Mesendoderm (in vitro differentiated cells): ENCODE results near the gene RPS21. TPM values are rescaled to one million over a fixed set of nuclear protein-coding genes. Genes with fewer than 3 reads are reported as not detected.

Experiments
- DNase-seq: peaks from one replicate; pipeline ENCODE4 v3.0.0; 2013
- H2AK5ac ChIP-seq: 2 replicates; pipeline ENCODE4 v1.6.1; 2013; ENCODE audit warnings: low read length, inconsistent platforms
- H2BK120ac ChIP-seq: 2 replicates; pipeline ENCODE4 v1.6.1; 2013; ENCODE audit warnings: low read depth, mild to moderate bottlenecking, low read length, moderate library complexity, mixed read lengths
- H2BK15ac ChIP-seq: replicated peaks from 2 replicates; pipeline ENCODE4 v1.6.1; 2013; ENCODE audit warnings: low read depth, mild to moderate bottlenecking, moderate library complexity
- H2BK5ac ChIP-seq: 2 replicates; pipeline ENCODE4 v1.6.1; 2013; ENCODE audit warnings: low read length, inconsistent platforms
- H3K18ac ChIP-seq: 2 replicates; pipeline ENCODE4 v1.6.1; 2013; ENCODE audit warnings: mild to moderate bottlenecking, low read length, mixed read lengths
- H3K23ac ChIP-seq: one replicate; pipeline ENCODE4 v1.6.1; 2013; ENCODE audit warnings: low read length
- H3K27ac ChIP-seq: 2 replicates; pipeline ENCODE4 v1.5.1; 2013; ENCODE audit warnings: low read depth, mild to moderate bottlenecking, inconsistent platforms, low read length, moderate library complexity
- H3K27me3 ChIP-seq: 2 replicates; pipeline ENCODE4 v1.6.1; 2013; ENCODE audit warnings: low read length, control low read depth, mild to moderate bottlenecking, inconsistent platforms; ENCODE audit not compliant: insufficient read depth, poor library complexity
- H3K36me3 ChIP-seq: 2 replicates; pipeline ENCODE4 v1.6.1; 2013; ENCODE audit warnings: low read length, inconsistent platforms; ENCODE audit not compliant: control insufficient read depth, insufficient read depth
- H3K4ac ChIP-seq: one replicate; pipeline ENCODE4 v1.6.1; 2013; ENCODE audit warnings: low read depth, mild to moderate bottlenecking, low read length, moderate library complexity
- H3K4me1 ChIP-seq: 2 replicates; pipeline ENCODE4 v1.6.1; 2013; ENCODE audit warnings: low read depth, low read length, inconsistent platforms; ENCODE audit not compliant: control insufficient read depth
- H3K4me2 ChIP-seq: 2 replicates; pipeline ENCODE4 v1.6.1; 2013; ENCODE audit warnings: low read length
- H3K4me3 ChIP-seq: 2 replicates; pipeline ENCODE4 v1.5.1; 2013; ENCODE audit warnings: mild to moderate bottlenecking, low read length
- H3K56ac ChIP-seq: one replicate; pipeline ENCODE4 v1.6.1; 2013; ENCODE audit warnings: low read length
- H3K79me1 ChIP-seq: 2 replicates; pipeline ENCODE4 v1.6.1; 2013; ENCODE audit warnings: low read length, inconsistent platforms
- H3K79me2 ChIP-seq: 2 replicates; pipeline ENCODE4 v1.6.1; 2013; ENCODE audit warnings: mild to moderate bottlenecking, low read length; ENCODE audit not compliant: control insufficient read depth, insufficient read depth
- H3K9ac ChIP-seq: 2 replicates; pipeline ENCODE4 v1.6.1; 2013; ENCODE audit warnings: low read length, inconsistent platforms
- H4K5ac ChIP-seq: one replicate; pipeline ENCODE4 v1.6.1; 2013; ENCODE audit warnings: low read length
- H4K8ac ChIP-seq: one replicate; pipeline ENCODE4 v1.6.1; 2013; ENCODE audit warnings: low read depth, mild to moderate bottlenecking, control low read depth, low read length, moderate library complexity
- WGBS: extraction: QIAGEN DNeasy Blood & Tissue Kit; methylation state at CpG from one replicate; pipeline ENCODE4 v1.1.7; 2013; ENCODE audit warnings: low lambda C conversion rate, missing lambda C conversion rate; ENCODE audit not compliant: insufficient coverage; ENCODE audit errors: extremely low coverage; 5-methylcytosine and 5-hydroxymethylcytosine counted together
- polyA plus RNA-seq, 2 experiments: library from polyadenylated mRNA; stranded (reverse); fragments of 200-250 nt; gene quantifications; one replicate each; pipeline ENCODE4 v1.2.3, GENCODE V29; 2013

Gene RPS21
- polyA plus RNA-seq (2013, experiment 1 of 2): 3,271 TPM
- 3,207 TPM for polyA plus RNA-seq (2013, experiment 2 of 2)

GRCh38 chr20:62386383-62387218 lies at the start of gene RPS21:
Gene RPS21 (plus strand): TSS chr20:62387103. CDS start chr20:62387339, 236 bp downstream.
- DNase-seq: peak; percentile 94
- WGBS: no CpG with 5 or more reads among the region's 83 CpGs
- H3K4ac ChIP-seq: peak within 1 kb of the TSS; percentile 97
- peak within 1 kb of the TSS; percentile 89 for H3K23ac ChIP-seq
- H3K56ac ChIP-seq: peak within 1 kb of the TSS; percentile 100
- H3K27ac ChIP-seq: peak within 1 kb of the TSS; percentile 25
- H4K5ac ChIP-seq: no peak within 1 kb of the TSS
- H2AK5ac ChIP-seq: peak within 1 kb of the TSS; percentile 95
- peak within 1 kb of the TSS; percentile 63 for H3K18ac ChIP-seq
- peaks cover 8% of the 10 kb centered on the region for H3K36me3 ChIP-seq
- peaks cover 18% of the 10 kb centered on the region for H3K79me1 ChIP-seq
- peak within 1 kb of the TSS; percentile 40 for H4K8ac ChIP-seq
- H3K27me3 ChIP-seq: no peaks in the 10 kb centered on the region
- no peaks in the 10 kb centered on the region for H3K4me1 ChIP-seq
- peaks cover 27% of the 10 kb centered on the region for H3K79me2 ChIP-seq
- H2BK5ac ChIP-seq: peak within 1 kb of the TSS; percentile 93
- H2BK120ac ChIP-seq: no peak within 1 kb of the TSS
- H2BK15ac ChIP-seq: no peak within 1 kb of the TSS
- H3K4me3 ChIP-seq: peak within 1 kb of the TSS; percentile 99
- peak within 1 kb of the TSS; percentile 100 for H3K9ac ChIP-seq
- peak within 1 kb of the TSS; percentile 98 for H3K4me2 ChIP-seq

GRCh38 chr20:62337558-62338293 lies 49.2 kb upstream of the RPS21 start:
- WGBS: no CpG with 5 or more reads among the region's 34 CpGs

DNA sequence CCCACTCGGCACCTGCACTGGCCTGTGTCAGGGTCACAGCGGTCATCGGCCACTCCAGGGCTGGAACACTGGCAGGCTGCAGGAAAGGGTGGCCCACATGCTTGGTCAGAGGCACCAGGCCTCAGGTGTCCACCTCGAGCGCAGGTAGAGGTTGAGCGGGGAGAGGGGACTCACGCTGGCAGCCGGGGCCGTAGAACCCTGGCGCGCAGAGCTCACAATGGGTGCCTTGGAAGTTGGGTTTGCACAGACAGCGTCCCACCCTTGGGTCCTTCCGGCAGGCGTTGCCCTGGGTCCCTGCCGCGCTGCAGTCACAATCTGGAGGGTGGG lies 48.6 kb upstream of the RPS21 start:
- Histone ChIP-seq H3K4me2 (no peak overlapping the region), H3K79me2 (no peaks in the 10 kb centered on the region), H3K18ac (no peak overlapping the region), H4K8ac (no peak overlapping the region), H3K27me3 (no peaks in the 10 kb centered on the region), H2BK120ac (no peak overlapping the region), H3K36me3 (peaks cover 10% of the 10 kb centered on the region), H2BK15ac (no peak overlapping the region), H3K23ac (no peak overlapping the region), H3K27ac (no peak overlapping the region), H3K4me1 (no peaks in the 10 kb centered on the region), H4K5ac (no peak overlapping the region), H2BK5ac (no peak overlapping the region), H2AK5ac (no peak overlapping the region), H3K4ac (no peak overlapping the region), H3K56ac (no peak overlapping the region), H3K4me3 (no peak overlapping the region), H3K9ac (no peak overlapping the region), H3K79me1 (peaks cover 1% of the 10 kb centered on the region)
- no peak for DNase-seq
- no CpG with 5 or more reads among the region's 16 CpGs for WGBS

More at GRCh38 chr20:62337558-62338293, 49.2 kb upstream of the RPS21 start:
- peaks cover 10% of the 10 kb centered on the region for H3K36me3 ChIP-seq
- H3K79me2 ChIP-seq: no peaks in the 10 kb centered on the region
- no peak overlapping the region for H4K8ac ChIP-seq
- no peak overlapping the region for H3K27ac ChIP-seq
- peaks cover 1% of the 10 kb centered on the region for H3K79me1 ChIP-seq
- H3K18ac ChIP-seq: no peak overlapping the region
- H3K56ac ChIP-seq: no peak overlapping the region
- no peak overlapping the region for H3K4me2 ChIP-seq
- no peak overlapping the region for H4K5ac ChIP-seq
- no peak overlapping the region for H3K4ac ChIP-seq
- no peaks in the 10 kb centered on the region for H3K27me3 ChIP-seq
- no peak overlapping the region for H2BK120ac ChIP-seq
- H3K4me3 ChIP-seq: no peak overlapping the region
- no peak overlapping the region for H2BK15ac ChIP-seq
- H2AK5ac ChIP-seq: no peak overlapping the region
- no peaks in the 10 kb centered on the region for H3K4me1 ChIP-seq
- no peak overlapping the region for H3K23ac ChIP-seq
- H2BK5ac ChIP-seq: no peak overlapping the region
- no peak for DNase-seq
- no peak overlapping the region for H3K9ac ChIP-seq

DNA sequence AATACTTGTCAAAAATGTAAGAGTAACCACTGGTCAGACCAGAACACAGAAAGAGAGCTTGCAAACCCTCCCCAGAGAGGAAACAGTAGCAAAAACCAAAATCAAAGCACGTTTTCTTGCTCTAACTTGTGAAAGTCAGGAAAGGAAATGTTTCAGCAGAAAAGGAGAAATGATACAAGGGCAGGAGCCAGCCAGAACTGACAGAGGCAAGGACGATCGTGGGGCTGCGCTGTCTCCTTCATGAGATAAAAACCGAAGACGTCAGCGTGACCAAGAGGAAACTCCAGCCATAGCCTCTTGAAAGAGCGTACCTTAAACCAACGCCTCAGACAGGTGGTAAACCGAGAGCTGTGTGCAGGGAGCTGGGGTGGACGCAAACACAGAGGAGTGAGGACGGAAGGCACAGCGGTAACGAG lies 47.2 kb upstream of the RPS21 start:
- H3K56ac ChIP-seq: no peak overlapping the region
- H3K4me2 ChIP-seq: no peak overlapping the region
- peaks cover 1% of the 10 kb centered on the region for H3K79me1 ChIP-seq
- H2BK5ac ChIP-seq: no peak overlapping the region
- H2AK5ac ChIP-seq: no peak overlapping the region
- no peak for DNase-seq
- no peaks in the 10 kb centered on the region for H3K4me1 ChIP-seq
- H3K36me3 ChIP-seq: peaks cover 8% of the 10 kb centered on the region
- WGBS: no CpG with 5 or more reads among the region's 14 CpGs
- H3K9ac ChIP-seq: no peak overlapping the region
- no peaks in the 10 kb centered on the region for H3K27me3 ChIP-seq
- no peak overlapping the region for H3K4ac ChIP-seq
- H4K5ac ChIP-seq: no peak overlapping the region
- H2BK120ac ChIP-seq: no peak overlapping the region
- H3K4me3 ChIP-seq: no peak overlapping the region
- H2BK15ac ChIP-seq: no peak overlapping the region
- H3K18ac ChIP-seq: no peak overlapping the region
- no peak overlapping the region for H4K8ac ChIP-seq
- H3K79me2 ChIP-seq: no peaks in the 10 kb centered on the region
- no peak overlapping the region for H3K27ac ChIP-seq
- H3K23ac ChIP-seq: no peak overlapping the region

DNA sequence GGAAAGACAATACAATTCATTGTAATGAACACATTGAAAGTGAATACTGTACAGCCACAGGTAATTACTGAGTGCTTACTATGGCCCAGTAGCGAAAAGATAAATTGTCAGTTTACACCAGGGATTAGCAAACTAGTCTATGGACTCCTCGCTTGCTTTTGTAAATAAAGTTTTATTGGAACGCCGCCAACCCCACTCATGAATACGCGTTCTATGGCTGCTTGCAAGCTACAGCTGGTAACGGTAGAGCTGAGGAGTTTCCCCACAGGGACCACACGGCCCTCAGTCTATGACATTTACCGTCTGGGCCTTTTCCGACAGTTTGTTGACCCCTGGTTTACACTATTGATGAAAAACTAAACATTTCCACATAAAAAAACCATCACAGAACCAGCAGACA lies 44.0 kb upstream of the RPS21 start:
- H3K18ac ChIP-seq: no peak overlapping the region

More for the DNA sequence above, 44.0 kb upstream of the RPS21 start:
- no peak for DNase-seq
- Histone ChIP-seq H3K79me2 (no peaks in the 10 kb centered on the region), H3K79me1 (no peaks in the 10 kb centered on the region), H3K23ac (no peak overlapping the region), H2AK5ac (no peak overlapping the region), H3K56ac (no peak overlapping the region), H3K4ac (no peak overlapping the region), H4K8ac (no peak overlapping the region), H3K4me2 (no peak overlapping the region), H2BK15ac (no peak overlapping the region), H3K27ac (no peak overlapping the region), H2BK5ac (no peak overlapping the region), H3K4me1 (no peaks in the 10 kb centered on the region), H3K4me3 (no peak overlapping the region), H3K36me3 (peaks cover 2% of the 10 kb centered on the region), H4K5ac (no peak overlapping the region), H3K9ac (no peak overlapping the region), H2BK120ac (no peak overlapping the region), H3K27me3 (no peaks in the 10 kb centered on the region)
- WGBS: no CpG with 5 or more reads among the region's 10 CpGs
